Activated naive CD4-positive, alpha-beta T cell treated with anti-CD3 and anti-CD28 coated beads for 36 hours (primary cell): Measurements from ENCODE around the gene TPH2. TPM values are rescaled to one million over a fixed set of nuclear protein-coding genes. Genes with fewer than 3 reads are reported as not detected.

Experiments used
- CTCF ChIA-PET: fragments of 350-600 bp; sonication (Branson Sonifier 250); formaldehyde crosslinking; loops from one replicate; lab custom pipeline; 2021; ENCODE audit warnings: antibody characterized with exemption; lab: Charles Lee
- DNase-seq: peaks from one replicate; pipeline ENCODE4 v3.0.0-alpha.2; 2020
- H3K27ac Mint-ChIP-seq: one replicate; pipeline ENCODE4 v1.8.0; 2021; ENCODE audit warnings: mild to moderate bottlenecking, mixed read lengths
- H3K27me3 Mint-ChIP-seq: one replicate; pipeline ENCODE4 v1.8.0; 2021; ENCODE audit warnings: low read depth, mixed read lengths
- H3K36me3 Mint-ChIP-seq: one replicate; pipeline ENCODE4 v1.8.0; 2021; ENCODE audit warnings: low read depth, mixed read lengths
- H3K4me1 Mint-ChIP-seq: one replicate; pipeline ENCODE4 v1.8.0; 2021; ENCODE audit warnings: low read depth, mixed read lengths
- H3K4me3 Mint-ChIP-seq: one replicate; pipeline ENCODE4 v1.8.0; 2021; ENCODE audit warnings: mild to moderate bottlenecking, moderate library complexity, mixed read lengths
- H3K9me3 Mint-ChIP-seq: one replicate; pipeline ENCODE4 v1.8.0; 2021; ENCODE audit warnings: mixed read lengths
- intact Hi-C: fragments of 100-400 bp; cut with micrococcal nuclease; formaldehyde crosslinking; loops from one replicate; pipeline ENCODE4 v1.15.1; 2023
- total RNA-seq, 2 experiments: library from RNA; stranded (reverse); gene quantifications; one replicate each; pipeline ENCODE4 v1.2.3, GENCODE V29; 2021

Gene TPH2
- total RNA-seq, 2 experiments from 2014 or later: not detected

DNA sequence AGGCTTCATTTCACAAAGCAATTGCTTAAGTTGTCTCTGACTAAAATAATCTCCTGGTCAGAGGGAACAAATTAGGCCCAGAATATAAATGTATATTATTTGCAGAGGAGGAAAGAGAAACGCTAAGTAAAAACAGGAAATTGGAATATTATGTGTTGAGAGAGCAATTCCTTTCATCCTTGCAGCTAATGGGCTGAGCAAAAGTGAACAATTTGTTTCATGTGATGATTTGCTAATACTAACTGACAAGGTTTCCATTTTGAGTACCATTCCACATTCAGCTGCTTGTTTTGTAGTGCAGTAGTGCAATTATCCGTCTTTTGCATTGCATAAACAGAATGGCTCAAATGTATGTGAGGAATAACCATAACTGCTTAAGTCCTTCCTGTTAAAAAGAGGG, 103.2 kb downstream of the TPH2 start:
- Mint-ChIP-seq H3K4me1 (no peaks in the 10 kb centered on the region), H3K27me3 (peaks cover 1% of the 10 kb centered on the region), H3K36me3 (no peaks in the 10 kb centered on the region), H3K4me3 (no peak overlapping the region), H3K9me3 (no peaks in the 10 kb centered on the region), H3K27ac (no peak overlapping the region)
- DNase-seq: no peak
- CTCF ChIA-PET: interaction anchor here (1.2 kb wide), 1 partner anchor 10 kb away, joined by 5 read pairs; no protein-coding TSS in a partner anchor
- intact Hi-C loops: no loop called here

DNA sequence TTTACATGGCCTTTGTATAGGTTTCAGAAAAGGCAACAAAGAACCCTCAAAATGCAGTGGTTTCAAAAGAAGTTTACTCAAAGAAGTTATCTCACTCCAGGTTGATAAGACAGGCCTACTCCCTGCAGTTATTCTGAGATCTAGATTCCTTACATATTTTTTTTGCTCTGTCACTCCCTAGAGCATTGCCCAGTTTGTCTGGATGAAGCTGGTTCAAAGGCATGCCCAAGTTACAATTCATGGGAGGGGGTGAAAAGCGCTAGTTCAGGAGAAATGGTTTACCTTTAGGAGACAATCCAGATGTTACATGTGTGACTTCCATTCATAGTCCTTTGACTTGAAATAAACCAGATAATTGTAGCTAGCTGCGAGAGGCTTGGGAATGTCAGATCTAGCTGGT, 115.0 kb downstream of the TPH2 start:
- Mint-ChIP-seq H3K27me3 (no peaks in the 10 kb centered on the region), H3K36me3 (no peaks in the 10 kb centered on the region), H3K9me3 (no peaks in the 10 kb centered on the region), H3K4me3 (no peak overlapping the region), H3K4me1 (no peaks in the 10 kb centered on the region), H3K27ac (no peak overlapping the region)
- CTCF ChIA-PET: no interaction called here
- DNase-seq: no peak
- intact Hi-C loops: no loop called here

DNA sequence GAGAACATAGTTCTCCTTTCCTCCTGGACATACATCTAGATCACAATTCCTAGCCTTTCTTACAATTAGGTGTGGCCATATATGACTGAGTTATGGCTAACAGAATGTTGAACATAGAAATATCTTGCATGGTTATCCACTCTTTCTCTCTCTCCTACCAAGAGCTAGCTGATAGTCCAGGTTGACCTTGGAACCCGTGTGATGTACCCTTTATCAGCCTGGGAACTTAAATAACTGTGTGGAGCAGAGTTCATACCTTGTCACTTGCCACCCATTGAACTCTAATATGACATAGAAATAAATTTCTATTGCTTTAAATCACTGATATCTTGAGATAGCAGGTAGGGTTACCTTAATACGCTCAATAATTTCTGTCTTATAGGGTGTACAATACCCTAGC, 115.9 kb downstream of the TPH2 start:
- H3K36me3 Mint-ChIP-seq: no peaks in the 10 kb centered on the region
- CTCF ChIA-PET: no interaction called here
- intact Hi-C loops: no loop called here
- H3K4me3 Mint-ChIP-seq: no peak overlapping the region
- H3K4me1 Mint-ChIP-seq: no peaks in the 10 kb centered on the region
- DNase-seq: no peak
- H3K27ac Mint-ChIP-seq: no peak overlapping the region
- no peaks in the 10 kb centered on the region for H3K27me3 Mint-ChIP-seq
- H3K9me3 Mint-ChIP-seq: no peaks in the 10 kb centered on the region

DNA sequence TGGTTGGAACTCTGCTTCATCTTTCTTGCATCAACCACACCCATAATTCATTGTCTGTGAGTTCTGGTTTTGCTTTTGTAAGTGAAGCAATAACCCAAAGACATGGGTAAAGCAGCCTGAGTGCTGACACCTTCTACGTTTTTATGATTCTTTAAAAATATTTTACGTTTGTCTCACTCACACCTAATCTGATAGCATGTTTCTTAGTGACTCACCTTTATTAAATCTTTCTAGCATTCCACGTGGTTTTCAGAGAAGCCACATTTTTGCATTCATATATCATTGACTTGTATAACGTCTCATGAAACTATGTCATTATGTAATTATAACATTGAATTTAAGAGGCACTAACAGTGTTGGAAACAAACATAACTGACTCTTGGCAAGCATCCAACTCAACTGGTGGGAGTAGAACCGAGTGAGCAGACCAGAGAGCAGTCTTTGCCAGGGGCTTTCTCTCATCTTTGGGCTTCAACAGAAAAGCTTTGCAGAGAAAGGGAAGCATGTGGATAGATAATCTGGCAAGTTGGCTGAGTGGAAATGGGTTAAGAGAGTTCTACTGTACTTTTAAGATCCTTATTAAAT, 118.8 kb downstream of the TPH2 start:
- H3K4me1 Mint-ChIP-seq: no peaks in the 10 kb centered on the region
- no peak for DNase-seq
- H3K27me3 Mint-ChIP-seq: no peaks in the 10 kb centered on the region
- H3K36me3 Mint-ChIP-seq: no peaks in the 10 kb centered on the region
- H3K9me3 Mint-ChIP-seq: no peaks in the 10 kb centered on the region
- intact Hi-C loops: no loop called here
- H3K27ac Mint-ChIP-seq: no peak overlapping the region
- CTCF ChIA-PET: no interaction called here
- H3K4me3 Mint-ChIP-seq: no peak overlapping the region

DNA sequence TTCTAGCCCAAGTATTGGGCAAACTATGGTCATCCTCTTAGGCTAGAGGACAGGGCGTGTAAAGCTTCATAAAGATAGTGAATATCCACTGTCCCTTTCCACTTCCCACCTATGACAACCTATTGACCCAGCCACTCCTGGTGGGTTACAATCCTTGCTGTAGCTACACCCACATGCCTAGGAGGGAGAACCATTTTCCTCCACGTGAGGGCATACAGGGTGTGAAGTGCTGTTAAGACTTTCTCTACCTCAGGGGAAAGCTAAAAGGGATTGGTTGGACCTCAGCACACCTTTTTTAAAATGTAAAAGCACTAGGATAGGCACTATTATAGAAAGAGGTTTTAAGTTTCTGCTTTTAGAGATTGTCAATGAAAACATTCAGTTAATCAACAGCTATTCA, 124.4 kb downstream of the TPH2 start:
- Mint-ChIP-seq H3K9me3 (no peaks in the 10 kb centered on the region), H3K4me1 (no peaks in the 10 kb centered on the region), H3K36me3 (no peaks in the 10 kb centered on the region), H3K27ac (no peak overlapping the region), H3K27me3 (peaks cover 2% of the 10 kb centered on the region), H3K4me3 (no peak overlapping the region)
- CTCF ChIA-PET: no interaction called here
- no peak for DNase-seq
- intact Hi-C loops: no loop called here

DNA sequence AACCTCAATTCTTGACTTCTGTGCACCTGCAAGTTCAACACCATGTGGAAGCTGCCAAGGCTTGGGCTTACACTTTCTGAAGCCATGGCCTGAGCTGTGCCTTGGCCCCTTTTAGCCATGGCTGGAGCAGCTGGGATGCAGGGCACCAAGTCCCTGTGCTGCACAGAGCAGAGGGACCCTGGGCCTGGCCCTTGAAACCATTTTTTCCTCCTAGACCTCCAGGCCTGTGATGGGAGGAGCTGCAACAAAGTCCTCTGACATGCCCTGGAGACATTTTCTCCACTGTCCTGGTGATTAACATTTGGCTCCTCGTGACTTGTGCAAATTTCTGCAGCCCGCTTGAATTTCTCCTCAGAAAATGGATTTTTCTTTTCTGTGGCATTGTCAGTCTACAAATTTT, 132.4 kb downstream of the TPH2 start:
- no peaks in the 10 kb centered on the region for H3K4me1 Mint-ChIP-seq

DNA sequence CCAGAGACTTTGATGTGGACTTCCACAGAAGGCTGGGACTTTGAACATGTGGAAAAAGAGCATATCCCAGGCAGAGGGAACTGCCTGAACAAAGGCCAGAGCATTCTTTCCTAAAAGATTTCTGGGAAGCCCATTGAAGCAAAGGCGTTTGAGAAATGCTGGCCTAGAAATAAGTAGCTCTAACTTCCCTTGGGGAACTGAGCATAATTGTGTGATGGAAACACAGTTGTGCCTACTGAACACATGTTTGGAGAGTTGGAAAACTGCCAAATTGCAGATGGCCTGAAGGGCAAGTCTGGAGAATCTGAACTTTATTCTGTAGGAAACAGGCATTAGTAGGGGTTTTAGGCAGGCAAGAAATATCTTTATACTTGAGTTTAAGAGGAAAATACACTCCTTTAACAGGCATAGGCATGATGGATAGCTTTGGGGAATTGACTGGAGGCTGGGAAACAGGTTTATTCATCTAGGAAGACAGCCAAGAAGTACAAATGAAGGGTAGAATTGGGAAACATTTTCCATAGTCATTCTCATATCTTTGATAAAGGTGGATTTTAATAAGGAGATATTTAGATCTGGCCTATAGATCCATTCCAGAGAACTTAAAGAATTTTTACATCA, 134.1 kb downstream of the TPH2 start:
- intact Hi-C loops: no loop called here
- H3K36me3 Mint-ChIP-seq: no peaks in the 10 kb centered on the region
- H3K4me3 Mint-ChIP-seq: no peak overlapping the region
- no peaks in the 10 kb centered on the region for H3K4me1 Mint-ChIP-seq
- peaks cover 8% of the 10 kb centered on the region for H3K9me3 Mint-ChIP-seq
- CTCF ChIA-PET: no interaction called here
- DNase-seq: no peak
- H3K27me3 Mint-ChIP-seq: peaks cover 2% of the 10 kb centered on the region
- H3K27ac Mint-ChIP-seq: no peak overlapping the region

More for the DNA sequence above, 132.4 kb downstream of the TPH2 start:
- intact Hi-C loops: no loop called here
- no peak for DNase-seq
- Mint-ChIP-seq H3K27ac (no peak overlapping the region), H3K4me3 (no peak overlapping the region), H3K27me3 (peaks cover 2% of the 10 kb centered on the region), H3K36me3 (no peaks in the 10 kb centered on the region), H3K9me3 (peaks cover 8% of the 10 kb centered on the region)
- CTCF ChIA-PET: no interaction called here

DNA sequence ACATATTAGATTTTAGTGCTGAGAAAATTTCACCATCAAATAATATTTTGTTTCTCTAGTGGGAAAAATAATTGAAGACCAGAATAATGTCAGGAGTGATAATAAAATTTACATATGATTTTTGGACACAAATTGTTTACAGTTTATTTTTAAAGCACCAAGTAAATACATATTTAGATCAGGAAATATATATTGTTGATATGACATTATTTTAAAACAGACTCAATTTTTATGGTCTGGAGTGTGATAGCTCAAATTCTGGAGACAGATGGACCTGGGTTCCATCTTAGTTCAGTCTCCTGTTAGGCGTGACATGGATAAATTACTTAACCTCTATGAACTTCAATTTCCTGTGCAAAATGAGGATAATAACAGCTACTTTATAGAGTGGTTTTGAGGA, 135.4 kb downstream of the TPH2 start:
- no peak overlapping the region for H3K4me3 Mint-ChIP-seq
- H3K36me3 Mint-ChIP-seq: no peaks in the 10 kb centered on the region
- CTCF ChIA-PET: interaction anchor here (0.7 kb wide), 1 partner anchor 1586 kb away, joined by 3 read pairs; no protein-coding TSS in a partner anchor
- H3K27ac Mint-ChIP-seq: no peak overlapping the region
- H3K9me3 Mint-ChIP-seq: peaks cover 8% of the 10 kb centered on the region
- peaks cover 2% of the 10 kb centered on the region for H3K27me3 Mint-ChIP-seq
- DNase-seq: no peak
- H3K4me1 Mint-ChIP-seq: no peaks in the 10 kb centered on the region
- intact Hi-C loops: no loop called here

DNA sequence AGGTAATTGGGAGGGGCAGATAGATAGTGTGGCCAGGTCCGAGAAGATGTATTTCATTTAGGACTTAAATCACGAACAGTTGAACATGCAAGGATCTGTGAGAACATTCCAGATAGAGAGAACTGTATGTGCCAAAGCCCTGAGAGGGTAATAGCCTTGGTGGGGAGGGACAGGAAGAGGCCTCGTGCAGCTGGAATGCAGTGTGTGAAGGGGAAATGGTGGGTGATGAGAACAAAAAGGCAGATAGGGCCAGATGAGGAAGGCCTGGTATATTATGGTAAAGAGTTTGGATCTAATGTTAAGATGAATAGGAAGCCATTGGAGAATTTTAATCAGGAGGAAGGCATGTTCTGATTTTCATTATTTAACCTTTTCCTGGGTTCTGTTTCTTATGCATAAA, 136.3 kb downstream of the TPH2 start:
- no peak overlapping the region for H3K4me3 Mint-ChIP-seq
- no peaks in the 10 kb centered on the region for H3K4me1 Mint-ChIP-seq
- no peak overlapping the region for H3K27ac Mint-ChIP-seq
- intact Hi-C loops: no loop called here
- H3K27me3 Mint-ChIP-seq: no peaks in the 10 kb centered on the region
- CTCF ChIA-PET: no interaction called here
- H3K36me3 Mint-ChIP-seq: no peaks in the 10 kb centered on the region
- peaks cover 8% of the 10 kb centered on the region for H3K9me3 Mint-ChIP-seq
- DNase-seq: no peak

DNA sequence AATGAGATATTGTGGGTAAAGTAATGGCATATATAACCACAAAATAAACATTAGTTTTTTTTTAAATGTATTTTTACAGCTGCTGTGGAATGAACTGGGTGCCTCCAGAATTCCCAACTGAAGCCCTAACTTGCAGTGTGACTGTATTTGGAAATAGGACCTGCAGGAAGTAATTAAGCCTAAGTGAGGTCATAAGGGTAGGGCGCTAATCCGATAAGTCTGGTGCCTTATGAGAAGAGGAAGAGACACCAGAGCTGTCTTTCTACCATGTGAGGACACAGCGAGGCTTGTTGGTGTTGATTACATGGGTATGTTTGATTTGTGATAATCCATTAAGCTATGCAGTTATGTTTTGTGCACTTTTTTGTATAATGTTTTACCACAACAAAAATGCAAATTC, 136.8 kb downstream of the TPH2 start:
- Mint-ChIP-seq H3K27ac (no peak overlapping the region), H3K9me3 (peaks cover 8% of the 10 kb centered on the region), H3K27me3 (no peaks in the 10 kb centered on the region), H3K4me3 (no peak overlapping the region), H3K36me3 (no peaks in the 10 kb centered on the region), H3K4me1 (no peaks in the 10 kb centered on the region)
- intact Hi-C loops: no loop called here
- CTCF ChIA-PET: no interaction called here
- no peak for DNase-seq

DNA sequence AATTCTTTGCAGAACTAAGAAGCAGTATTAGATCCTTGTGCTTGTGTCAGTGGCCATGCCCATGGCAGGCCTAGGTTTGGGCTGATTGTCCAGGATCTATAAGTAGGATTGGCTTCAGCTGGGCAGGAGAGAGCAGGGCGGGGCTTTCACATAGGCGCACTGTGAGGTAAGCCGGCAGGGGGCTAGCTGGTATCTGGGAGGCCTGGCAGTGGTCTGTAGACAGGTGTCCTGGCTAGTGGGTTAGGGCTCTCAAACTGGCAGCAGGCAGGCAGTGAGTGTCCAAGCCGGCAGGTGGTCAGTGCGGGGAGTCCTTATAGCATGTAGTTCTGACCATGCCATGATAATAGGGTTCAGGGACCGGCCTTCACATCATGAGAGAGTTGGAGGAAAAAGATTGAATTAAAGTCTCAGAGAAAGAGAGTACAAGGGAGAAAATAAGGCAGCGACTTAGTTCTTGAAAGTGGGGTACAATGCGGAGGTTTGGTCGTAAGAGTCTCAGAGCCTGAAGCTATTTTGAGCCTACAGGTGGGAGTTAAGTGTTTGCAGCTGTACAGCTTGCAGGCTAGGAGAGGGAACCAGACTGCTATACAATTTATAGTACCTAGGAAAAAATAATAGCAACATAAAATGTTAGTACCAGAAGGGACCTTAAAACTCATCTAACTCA, 137.4 kb downstream of the TPH2 start:
- intact Hi-C loops: no loop called here
- CTCF ChIA-PET: no interaction called here
- Mint-ChIP-seq H3K9me3 (peaks cover 8% of the 10 kb centered on the region), H3K4me1 (no peaks in the 10 kb centered on the region), H3K4me3 (no peak overlapping the region), H3K27ac (no peak overlapping the region), H3K36me3 (no peaks in the 10 kb centered on the region), H3K27me3 (no peaks in the 10 kb centered on the region)
- DNase-seq: no peak

DNA sequence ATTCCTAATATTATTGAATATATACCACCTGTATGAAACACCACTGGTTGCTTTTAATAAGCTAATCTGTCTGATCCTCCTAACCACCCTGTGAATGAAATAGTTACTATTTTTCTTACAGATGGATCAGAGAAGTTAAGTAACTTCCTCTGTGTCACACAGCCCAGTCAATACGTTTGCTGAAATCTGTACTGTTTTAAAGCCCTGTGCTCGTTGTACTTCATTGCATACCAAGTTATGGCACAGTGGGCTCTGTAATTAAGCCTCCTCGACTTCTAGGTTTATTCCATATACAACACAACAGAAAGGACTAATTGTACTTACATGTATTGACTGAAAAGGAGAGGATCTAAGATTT, 137.9 kb downstream of the TPH2 start:
- Mint-ChIP-seq H3K27me3 (no peaks in the 10 kb centered on the region), H3K4me3 (no peak overlapping the region), H3K27ac (no peak overlapping the region), H3K4me1 (no peaks in the 10 kb centered on the region), H3K9me3 (peaks cover 3% of the 10 kb centered on the region), H3K36me3 (no peaks in the 10 kb centered on the region)
- DNase-seq: no peak
- CTCF ChIA-PET: no interaction called here
- intact Hi-C loops: no loop called here
